AG09309 (cell line): ENCODE measurements around the gene SAYSD1.
"Not testable (repeated sequence)": the region's sequence is repeated elsewhere in the genome, so short reads cannot be mapped to it uniquely, and the experiment has no call there.

Experiments
- DNase-seq: peaks from one replicate; pipeline ENCODE4 v3.0.0-alpha.2; 2010; ENCODE audit warnings: low read depth
- H3K4me3 ChIP-seq: 2 replicates; pipeline ENCODE4 v1.5.1; 2011; ENCODE audit warnings: mild to moderate bottlenecking, low read depth, low read length, moderate library complexity; ENCODE audit not compliant: control insufficient read depth
- CTCF ChIP-seq: IDR thresholded peaks from 2 replicates; pipeline ENCODE4 v1.5.1; 2011; ENCODE audit warnings: mild to moderate bottlenecking, low read depth, low read length, inconsistent platforms; ENCODE audit not compliant: insufficient read depth, control insufficient read depth; ENCODE audit errors: missing control alignments

The SAYSD1 gene

DNA sequence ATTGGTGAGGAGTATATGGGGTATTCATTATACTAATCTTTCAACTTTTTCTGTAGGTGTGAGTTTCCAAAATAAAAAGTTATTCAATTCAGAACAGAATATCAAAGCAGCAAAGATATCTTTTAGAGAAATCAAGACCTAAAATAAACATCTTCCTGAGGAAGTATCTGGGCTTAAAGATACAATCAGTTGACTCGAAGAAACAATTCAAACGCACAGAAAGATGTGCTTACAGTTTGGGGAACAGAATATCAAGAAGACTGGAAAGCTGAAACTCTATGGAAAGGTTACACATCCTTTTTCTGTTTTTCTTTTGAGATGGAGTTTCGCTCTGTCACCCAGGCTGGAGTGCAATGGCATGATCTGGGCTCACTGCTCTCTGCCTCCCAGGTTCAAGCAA lies 36.2 kb upstream of the SAYSD1 start:
- DNase-seq = no peak
- no peak for TF ChIP-seq CTCF
- H3K4me3 ChIP-seq = no peak overlapping the region

DNA sequence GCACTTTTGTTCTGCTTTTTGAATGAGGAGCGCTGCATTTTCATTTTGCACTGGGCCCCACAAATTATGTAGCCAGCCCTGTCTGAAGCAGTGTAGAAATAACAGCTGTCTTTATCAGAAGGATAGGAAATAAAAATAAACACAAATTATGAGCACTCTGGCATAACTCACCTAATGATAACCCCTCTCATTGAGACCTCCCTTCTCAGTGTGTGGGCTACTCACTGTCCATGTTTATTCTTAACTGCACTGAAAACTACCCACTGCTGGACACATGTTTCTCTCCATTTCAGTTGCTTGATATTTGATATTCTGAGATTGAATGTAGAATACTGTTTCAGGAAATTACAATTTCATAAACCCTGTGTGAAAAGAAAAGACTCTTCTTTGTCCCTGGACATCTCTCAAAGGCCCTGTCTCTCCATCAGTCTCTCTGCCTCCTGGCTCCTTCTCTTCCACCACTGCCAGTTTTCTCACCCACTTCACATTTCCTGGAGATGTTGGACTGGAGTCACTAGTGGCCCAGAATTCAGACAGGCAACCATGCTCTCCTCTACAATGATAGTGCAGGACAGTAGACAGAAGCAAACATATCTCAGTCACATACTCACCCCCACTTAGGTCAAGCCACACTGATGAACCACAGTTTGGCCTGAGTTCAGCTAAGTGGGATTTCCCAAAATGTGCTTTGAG lies 29.6 kb upstream of the SAYSD1 start:
- no peak for DNase-seq
- TF ChIP-seq CTCF = no peak
- no peak overlapping the region for H3K4me3 ChIP-seq

- TF ChIP-seq CTCF = no peak
- DNase-seq = no peak
- H3K4me3 ChIP-seq = no peak overlapping the region
These were observed 28.4 kb upstream of the SAYSD1 start for GRCh38 chr6:39143238-39143930.

DNA sequence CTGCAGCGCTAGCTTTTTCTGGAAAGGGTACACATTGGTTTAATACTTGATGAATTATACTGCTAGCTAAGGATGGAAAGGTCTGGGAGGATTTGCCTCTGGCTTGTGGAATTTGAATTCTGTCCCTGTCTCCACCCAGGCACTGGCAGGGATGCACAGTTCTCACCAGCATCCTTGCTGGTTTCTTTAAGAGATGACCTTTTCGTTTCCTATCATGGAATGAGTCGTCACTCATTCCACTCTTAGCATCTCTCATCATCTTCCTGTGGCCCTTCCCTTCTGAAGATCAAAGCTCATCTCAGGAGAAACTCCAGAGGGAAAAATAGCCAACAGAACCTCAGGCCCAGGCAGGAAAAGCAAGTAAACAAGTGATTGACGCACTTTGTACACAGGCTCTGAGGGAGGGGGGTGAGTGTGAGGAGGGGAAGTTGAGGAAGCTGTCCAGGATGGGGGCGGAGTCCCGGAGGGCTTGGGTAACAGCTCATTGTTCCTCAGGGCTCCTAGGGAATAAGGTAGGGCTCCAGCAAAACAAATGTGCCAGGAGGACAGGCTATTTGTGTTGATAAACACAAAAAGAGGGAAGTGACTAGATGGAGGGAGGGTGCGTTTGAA lies 25.7 kb upstream of the SAYSD1 start:
- no peak for TF ChIP-seq CTCF
- no peak for DNase-seq

DNA sequence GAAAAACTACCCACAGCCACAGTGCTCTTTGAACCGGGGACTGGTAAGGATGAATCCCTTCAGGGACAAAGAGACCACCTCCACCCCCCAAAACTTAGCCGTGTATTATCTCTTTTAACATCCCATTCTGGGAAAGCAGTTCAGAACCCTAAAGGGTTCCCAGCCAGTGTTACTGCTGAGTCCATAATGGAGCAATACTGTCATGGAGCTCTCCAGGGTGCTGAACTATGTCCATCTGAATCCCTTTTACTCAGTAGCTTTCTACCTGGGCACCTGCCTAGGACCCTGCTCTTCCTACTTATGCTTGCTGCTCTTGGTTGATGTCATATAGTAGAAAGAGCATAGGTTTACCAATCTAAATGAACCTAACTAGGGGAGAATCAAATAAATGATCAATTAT lies 22.3 kb upstream of the SAYSD1 start:
- no peak for TF ChIP-seq CTCF
- DNase-seq = no peak
- H3K4me3 ChIP-seq = no peak overlapping the region

More for the DNA sequence above, 25.7 kb upstream of the SAYSD1 start:
- no peak overlapping the region for H3K4me3 ChIP-seq

DNA sequence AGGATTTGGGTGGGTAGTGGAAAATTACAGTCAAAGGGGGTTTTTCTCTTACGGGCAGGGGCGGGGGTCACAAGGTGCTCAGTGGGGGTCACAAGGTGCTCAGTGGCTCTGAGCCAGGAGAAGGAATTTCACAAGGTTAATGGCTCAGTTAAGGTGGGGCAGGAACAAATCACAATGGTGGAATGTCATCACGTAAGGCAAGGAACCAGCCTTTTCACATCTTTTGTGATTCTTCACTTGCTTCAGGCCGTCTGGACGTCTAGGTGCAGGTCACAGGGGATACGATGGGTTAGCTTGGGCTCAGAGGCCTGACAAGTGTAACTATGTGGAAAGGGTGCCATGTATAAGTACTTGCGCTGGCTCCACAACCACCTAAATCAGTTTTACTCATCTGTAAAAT lies 21.2 kb upstream of the SAYSD1 start:
- not testable (repeated sequence) for DNase-seq, H3K4me3 ChIP-seq

GRCh38 chr6:39134761-39135160 lies 19.8 kb upstream of the SAYSD1 start:
- H3K4me3 ChIP-seq, DNase-seq: not testable (repeated sequence)
